GM18520 (cell line): ENCODE data around the gene CNIH1.
A peak's percentile ranks its signal among the peaks of the same experiment; 100 is the strongest.
"Not testable (repeated sequence)": the region's sequence is repeated elsewhere in the genome, so short reads cannot be mapped to it uniquely, and the experiment has no call there.

Experiments used
- ATAC-seq: cut with Tn5 transposase; IDR thresholded peaks from one replicate; pipeline ENCODE4 v1.9.1; 2021; ENCODE audit not compliant: unreplicated experiment

The CNIH1 gene

GRCh38 chr14:54435500-54435981, 5.6 kb downstream of the CNIH1 start:
- peak; percentile 43 for ATAC-seq

GRCh38 chr14:54428527-54428926, 12.6 kb downstream of the CNIH1 start:
- ATAC-seq: no peak

GRCh38 chr14:54427871-54428270, 13.3 kb downstream of the CNIH1 start:
- ATAC-seq: no peak

- ATAC-seq: no peak
These were observed 15.5 kb downstream of the CNIH1 start for GRCh38 chr14:54425537-54426274.

- no peak for ATAC-seq
These were observed 16.1 kb downstream of the CNIH1 start for GRCh38 chr14:54425068-54425467.

- ATAC-seq: no peak
These were observed 16.7 kb downstream of the CNIH1 start for GRCh38 chr14:54424479-54424901.

GRCh38 chr14:54423991-54424390, 17.2 kb downstream of the CNIH1 start:
- ATAC-seq: no peak

- ATAC-seq: no peak
These were observed 20.6 kb downstream of the CNIH1 start for GRCh38 chr14:54420478-54421142.

- no peak for ATAC-seq
These were observed 29.8 kb downstream of the CNIH1 start for GRCh38 chr14:54411371-54411770.

- no peak for ATAC-seq
These were observed 31.0 kb downstream of the CNIH1 start for GRCh38 chr14:54410215-54410614.

GRCh38 chr14:54403401-54404005, 37.7 kb downstream of the CNIH1 start:
- ATAC-seq: not testable (repeated sequence)

- ATAC-seq: no peak
These were observed 41.6 kb downstream of the CNIH1 start for GRCh38 chr14:54399560-54399959.

- ATAC-seq: peak; percentile 98
These were observed 44.5 kb downstream of the CNIH1 start, which contains the start of gene CDKN3 for GRCh38 chr14:54396493-54397335. Gene CDKN3, plus strand, starts transcription at chr14:54397007. Its CDS starts 62 bp downstream, at chr14:54397069.

GRCh38 chr14:54396183-54396492, 45.0 kb downstream of the CNIH1 start:
- no peak for ATAC-seq

GRCh38 chr14:54395716-54396115, 45.5 kb downstream of the CNIH1 start:
- no peak for ATAC-seq

GRCh38 chr14:54395284-54395683, 45.9 kb downstream of the CNIH1 start:
- ATAC-seq: no peak

GRCh38 chr14:54394596-54394995, 46.6 kb downstream of the CNIH1 start:
- ATAC-seq: no peak

GRCh38 chr14:54392986-54393884, 47.9 kb downstream of the CNIH1 start:
- ATAC-seq: not testable (repeated sequence)

- ATAC-seq: no peak
These were observed 48.9 kb downstream of the CNIH1 start for GRCh38 chr14:54392131-54392859.
